HG03045 (cell line): ENCODE data around the gene FAM20C.

ENCODE experiments used
- ATAC-seq: cut with Tn5 transposase; IDR thresholded peaks from one replicate; pipeline ENCODE4 v1.9.1; 2021; ENCODE audit warnings: mild to moderate bottlenecking, moderate library complexity; ENCODE audit not compliant: unreplicated experiment

The FAM20C gene

DNA sequence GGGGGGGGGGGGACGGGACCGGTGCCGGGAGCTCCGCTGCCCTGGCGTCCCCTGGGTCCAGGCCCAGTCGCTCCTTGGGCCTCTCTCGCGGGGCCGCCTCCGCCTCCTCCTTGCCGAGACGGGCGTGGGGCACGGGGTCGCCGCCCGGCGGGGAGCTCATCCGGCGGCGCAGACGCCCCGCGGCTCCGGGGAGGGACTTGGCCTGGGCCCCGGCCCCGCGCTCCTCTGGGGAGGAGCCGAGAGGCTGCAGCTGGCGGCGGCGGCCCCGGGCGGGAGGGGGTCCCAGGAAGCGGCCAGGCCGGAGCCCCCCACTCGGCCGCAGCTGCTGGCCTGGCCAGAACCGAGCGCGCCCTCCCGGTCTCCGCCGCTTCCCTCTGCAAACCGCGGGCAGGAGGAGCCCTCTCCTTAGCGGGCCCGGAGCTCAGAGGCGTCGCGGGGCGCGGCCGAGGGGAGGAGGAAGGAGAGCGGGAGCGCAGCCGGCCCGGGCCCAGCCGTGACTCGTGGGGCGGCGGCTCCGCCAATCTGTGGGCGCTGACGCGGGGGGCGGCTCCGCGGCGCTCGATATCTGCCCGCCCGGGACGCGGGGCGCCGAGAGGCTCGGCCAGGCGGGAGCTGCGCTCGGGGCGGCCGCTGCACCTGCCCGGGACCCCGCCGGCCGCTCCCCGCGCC lies at the start of gene FAM20C:
FAM20C (plus strand) TSS at position 591 of the 669 bp plus-strand sequence. CDS start 629 bp downstream, outside the sequence.
- no peak for ATAC-seq

DNA sequence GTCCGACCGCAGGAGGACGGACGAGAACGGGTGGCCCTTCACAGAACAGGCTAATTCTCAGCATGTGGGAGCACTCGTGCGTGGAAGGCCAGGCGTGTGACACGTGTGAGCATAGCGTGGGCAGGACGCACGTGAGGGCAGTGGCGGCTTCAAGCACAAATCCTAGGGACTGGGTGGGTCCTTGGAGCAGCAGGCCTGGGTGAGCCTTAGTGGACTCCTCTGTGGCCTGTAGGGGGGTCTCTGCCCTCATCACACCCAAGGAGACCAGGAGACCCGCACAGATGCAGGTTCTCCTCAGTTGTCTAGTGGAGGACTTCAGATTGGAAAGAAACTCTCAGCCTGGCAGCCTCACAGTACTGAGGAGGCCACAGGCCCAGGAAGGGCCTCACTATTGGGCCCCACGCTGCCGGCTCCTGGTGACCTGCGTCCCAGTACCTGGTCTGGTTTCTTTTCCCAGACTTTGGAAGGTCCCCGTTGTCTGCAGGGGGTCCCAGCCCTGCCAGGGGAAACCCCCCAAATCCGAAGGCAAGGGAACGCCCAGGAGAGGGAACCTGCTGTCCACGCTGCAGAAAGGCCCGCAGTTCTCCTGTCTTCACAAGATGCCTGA lies 49.1 kb upstream of the FAM20C start:
- no peak for ATAC-seq

DNA sequence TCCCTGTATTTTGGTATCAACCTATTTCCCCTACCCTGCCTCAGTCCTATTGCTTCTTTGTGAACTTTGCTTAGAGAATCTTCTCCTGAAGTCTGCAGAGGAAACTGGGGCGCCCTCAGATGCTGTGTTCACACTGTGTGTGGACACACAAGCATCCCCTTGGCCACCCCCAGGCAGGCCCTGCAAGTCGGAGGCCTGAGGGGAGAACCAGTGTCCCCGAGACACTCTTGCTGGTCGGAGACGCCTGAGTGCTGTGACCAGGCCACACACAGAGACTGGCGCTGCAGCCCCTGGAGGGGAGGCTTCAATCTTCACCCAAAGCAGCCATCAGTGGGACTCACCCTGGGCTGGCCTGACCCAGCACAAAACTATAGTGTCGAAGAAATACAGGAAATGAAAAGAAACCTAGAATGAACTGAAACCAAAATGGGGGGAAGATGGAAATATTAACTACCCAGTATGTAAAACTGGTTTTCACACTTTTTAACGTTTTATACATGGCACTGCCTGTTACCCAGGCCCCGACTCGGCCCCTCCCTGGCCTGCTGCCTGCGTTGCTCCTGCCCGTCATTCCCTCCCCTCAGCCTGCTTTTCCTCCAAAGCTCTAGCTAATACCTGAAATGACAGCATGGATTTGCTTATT lies 48.4 kb upstream of the FAM20C start:
- no peak for ATAC-seq

DNA sequence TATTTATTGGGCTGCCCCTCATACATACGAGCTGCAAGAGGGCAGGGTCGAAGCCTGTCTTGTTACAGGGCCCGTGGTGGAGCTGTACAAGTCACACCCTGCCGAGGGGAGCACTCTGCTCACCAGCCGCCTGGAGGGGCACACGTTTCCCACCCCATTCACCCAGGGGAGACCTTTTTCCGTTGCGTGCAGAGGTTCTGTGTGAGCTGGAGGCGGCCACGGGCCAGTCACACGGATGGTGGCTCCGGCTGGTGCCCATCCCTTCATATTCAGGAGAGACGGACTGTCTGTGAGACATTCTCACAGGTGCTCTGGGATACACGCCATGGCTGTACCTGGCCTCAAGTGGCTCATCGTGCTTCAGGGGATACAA lies 47.9 kb upstream of the FAM20C start:
- ATAC-seq: no peak

DNA sequence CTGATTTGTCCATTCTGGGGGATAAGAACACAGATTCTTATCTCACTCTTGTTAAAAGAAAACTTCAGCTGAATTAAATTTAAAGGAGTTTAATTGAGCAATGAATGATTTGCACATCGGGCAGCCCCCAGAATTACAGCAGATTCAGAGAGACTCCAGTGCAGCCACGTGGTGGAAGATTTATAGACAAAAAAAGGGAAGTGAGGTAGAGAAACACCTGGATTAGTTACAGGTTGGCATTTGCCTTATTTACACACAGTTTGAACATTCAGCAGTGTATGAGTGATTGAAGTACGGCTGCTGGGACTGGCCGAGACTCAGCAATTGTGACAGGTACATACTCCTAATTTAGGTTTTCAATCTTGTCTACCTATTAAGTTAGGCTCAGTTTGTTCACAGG lies 46.5 kb upstream of the FAM20C start:
- no peak for ATAC-seq

DNA sequence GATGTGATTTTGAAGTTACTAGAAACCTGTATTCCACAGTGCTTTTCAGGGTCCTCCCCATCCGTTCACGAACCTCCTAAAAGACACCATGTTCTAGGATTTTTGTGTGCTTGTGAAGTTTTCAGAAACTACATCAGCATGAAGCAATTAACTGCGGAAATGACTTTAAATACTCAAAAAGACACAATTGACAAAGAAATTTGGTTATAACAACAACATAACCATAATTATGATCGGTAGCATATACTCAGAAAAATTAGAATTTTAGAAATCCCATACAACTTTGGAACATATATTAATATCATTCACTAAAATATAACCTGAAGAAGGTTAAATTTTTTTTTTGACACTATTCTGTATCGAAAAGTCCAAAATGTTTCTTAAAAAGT lies 43.8 kb upstream of the FAM20C start:
- no peak for ATAC-seq

DNA sequence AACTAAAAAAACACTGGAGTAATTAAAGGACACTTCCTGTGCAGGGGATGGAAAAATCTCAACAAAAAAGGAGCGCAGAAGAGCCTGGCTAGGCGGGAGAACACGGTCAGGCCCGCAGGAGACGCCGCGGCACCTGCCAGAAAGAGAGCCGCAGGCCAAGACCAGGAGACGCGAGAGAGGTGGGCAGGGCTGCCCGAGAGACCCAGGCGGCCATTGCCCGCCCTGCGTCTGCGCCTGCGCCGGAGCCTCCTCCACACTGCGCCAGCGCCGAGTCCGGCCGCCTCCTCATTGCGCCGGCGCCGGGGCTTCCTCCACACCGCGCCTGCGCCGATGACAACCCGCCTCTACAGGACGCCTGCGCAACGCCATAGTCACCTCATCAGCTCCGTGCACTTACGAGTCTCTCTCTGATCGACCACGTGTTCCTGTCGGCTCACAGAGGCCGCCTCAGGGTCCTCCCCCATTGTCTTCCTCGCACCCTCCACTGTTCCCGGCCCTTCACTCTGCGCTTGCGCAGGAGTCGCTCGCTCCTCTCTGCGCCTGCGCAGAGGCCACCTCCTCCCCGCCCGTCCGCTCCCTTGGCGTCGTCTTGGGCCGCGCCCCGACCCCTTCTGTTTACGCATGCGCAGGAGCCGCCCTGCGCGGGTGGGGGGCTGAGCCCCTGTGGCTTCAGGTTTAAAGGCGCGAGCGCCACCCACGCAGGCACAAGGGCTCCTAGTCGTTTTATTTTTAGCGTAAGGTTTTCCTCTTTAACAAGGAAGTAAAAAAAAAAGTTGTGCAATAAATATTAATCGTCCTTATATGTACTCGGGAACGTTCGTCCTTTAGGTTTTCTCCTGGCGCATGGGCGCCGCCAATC lies 43.2 kb upstream of the FAM20C start:
- ATAC-seq: peak; percentile 95

DNA sequence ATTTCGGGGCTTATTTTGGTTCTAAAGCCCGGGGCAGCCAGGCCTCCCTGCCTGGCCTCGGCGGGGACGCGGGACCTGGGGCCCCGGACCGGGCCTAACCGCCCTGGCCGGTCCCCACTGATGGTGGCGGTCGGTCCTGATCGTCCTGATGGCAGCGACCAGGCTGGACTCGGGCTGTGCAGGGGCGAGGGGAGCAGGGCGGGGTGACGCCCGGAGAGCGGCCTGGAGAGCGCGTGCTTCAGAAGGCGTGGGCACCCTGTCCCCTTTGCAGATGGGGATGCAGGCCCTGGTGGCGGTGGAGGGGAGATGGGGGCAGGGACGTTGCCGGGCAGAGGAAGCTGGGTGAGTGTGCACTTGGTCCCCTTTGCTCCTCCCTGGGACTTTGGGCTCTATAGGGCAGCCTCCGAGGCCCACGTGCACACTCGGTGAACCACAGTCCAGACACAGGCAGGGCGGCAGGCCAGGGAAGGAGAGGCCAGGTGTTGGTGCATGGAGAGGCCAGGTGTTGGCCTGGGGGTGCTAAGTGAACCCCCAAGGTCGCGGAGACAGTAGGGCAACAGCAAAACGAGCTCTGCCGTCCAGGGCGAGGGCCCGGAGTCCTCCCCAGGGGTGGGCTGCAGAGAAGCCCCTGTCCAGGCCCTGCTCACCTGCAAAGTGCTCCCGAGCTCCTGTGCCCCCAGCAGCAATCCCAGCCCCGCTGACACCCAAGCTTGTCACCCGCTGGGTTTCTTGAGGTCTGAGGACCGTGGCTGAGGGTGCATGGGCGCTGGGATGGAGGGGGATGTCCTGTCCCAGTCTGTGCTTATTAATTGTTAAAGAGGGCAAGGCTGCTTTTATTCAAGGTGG lies 42.4 kb upstream of the FAM20C start:
- ATAC-seq: peak; percentile 22

DNA sequence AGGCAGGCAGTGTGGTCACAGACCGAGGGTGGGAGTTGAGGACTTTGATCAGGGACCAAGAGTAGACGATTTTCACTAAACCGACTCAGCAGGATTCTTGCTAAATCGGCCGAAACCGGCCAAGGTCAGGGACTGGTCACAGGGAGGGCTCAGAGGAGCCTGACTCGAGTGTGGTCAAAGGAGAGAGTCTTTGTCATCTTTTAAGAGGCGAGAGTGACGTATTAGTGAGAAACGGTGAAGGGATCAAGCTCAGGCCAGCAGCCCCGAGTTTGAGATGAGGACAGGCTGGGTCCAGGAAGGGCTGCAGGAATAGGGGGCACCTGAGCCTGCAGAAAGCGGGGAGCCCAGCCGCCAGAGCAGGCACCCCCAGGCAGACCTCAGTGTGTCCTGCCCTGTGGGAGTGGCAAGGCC lies 41.6 kb upstream of the FAM20C start:
- no peak for ATAC-seq

DNA sequence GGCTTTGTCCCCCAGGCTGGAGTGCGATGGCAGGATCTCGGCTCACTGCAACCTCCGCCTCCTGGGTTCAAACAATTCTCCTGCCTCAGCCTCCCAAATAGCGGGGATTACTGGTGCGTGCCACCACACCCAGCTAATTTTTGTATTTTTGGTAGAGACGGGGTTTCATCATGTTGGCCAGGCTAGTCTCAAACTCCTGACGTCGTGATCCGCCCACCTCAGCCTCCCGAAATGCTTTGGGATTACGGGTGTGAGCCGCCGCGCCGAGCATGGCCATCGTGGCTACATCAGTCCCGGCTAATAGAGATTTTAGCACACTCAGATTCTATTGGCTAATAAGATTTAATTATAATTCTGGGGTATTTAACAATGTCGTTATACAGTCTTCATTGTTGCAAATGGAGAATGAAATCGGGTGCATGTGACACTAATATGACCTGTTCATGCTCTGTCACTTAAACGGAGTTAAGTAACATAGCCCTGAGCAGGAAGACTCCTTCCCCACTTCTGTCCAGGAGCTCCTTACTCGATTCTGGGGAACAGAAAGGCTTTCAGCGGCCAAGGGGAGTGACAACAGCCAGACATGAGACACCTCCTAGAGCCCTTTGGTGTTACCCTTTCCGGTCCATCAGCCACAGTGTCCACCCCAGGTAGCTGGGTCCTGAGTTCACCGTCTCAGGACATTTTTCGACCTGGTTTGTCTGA lies 40.9 kb upstream of the FAM20C start:
- ATAC-seq: no peak

DNA sequence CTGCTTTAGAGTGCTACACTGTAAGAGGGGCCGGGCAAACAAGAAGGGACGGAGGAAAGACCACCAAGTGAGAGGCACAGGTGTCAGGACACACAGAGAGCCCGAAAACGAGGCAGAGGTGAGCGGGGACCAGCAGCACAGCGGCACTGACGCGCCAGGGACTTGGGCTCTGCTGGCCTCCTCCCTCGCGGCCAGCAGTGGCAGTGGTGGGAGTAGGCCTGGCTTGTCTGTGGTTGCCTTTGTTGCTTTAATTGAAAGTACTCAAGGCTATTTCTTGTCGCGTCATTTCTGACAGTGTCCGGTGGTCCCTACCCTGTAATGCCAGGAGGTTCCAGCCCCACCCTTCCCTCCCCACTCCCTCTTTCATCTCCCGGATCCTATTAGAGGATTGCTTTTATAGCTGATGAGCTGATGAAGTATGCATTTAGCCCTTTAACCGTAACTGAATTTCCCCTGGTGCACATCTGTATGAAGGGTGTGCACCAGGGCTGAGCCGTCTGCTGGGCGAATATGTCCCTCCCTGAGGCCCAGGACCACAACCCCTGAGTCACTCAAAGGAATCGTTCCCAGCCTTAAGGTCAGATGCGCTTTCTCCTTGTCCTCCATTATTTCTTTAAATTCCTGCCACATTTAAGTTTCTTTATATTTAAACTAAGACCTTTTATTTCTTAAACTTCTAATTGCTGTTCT lies 39.5 kb upstream of the FAM20C start:
- no peak for ATAC-seq

DNA sequence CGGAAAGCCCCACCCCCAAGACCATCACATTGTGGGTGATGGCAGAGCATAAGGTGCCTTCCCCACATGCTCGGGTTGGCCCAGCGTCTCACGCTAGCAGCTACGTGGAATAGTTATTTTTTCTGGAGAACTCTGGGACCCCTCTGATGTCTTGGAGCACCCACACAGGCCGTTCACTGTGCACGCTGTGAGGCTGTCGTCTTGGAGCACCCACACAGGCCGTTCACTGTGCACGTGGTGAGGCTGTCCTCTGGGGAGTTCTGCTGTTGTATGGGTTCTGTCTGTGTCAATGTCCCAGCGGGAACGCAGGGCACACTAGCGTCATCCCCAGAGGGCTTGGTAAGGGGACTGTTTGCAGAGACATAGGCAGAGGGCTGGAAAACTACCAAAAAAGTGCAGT lies 38.8 kb upstream of the FAM20C start:
- ATAC-seq: no peak

DNA sequence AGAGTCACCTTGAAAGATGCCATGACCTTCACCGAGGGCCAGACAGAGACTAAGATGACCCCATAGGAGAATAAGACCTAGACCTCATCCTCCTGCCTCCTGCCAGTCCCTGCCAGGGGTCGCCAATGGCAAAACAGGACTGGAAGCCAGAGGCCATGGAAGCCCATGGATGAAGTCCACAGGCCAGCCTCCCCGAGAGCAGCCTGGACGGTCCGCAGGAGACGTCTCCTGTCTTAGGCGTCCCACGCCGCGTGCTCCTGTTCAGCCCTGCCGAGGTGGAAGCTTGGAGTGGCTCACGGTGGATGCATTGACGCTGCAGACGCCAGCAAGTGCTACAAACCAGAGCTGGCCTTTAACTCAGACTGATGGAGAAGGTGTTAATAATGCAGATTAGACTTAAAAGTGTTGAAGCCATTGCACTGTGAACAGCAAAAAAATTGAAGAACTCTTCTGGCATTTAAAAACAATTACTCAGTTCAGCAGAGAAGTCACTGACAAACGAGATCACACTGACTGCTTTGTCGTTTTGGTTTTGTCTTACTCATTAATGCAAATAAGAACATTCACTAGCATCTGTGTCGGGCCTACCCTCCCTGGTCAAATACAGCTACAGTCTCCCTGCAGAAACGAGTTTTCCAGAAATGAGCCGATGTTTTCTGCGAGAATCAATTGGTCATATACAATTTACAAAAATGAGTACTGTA lies 38.1 kb upstream of the FAM20C start:
- ATAC-seq: no peak

DNA sequence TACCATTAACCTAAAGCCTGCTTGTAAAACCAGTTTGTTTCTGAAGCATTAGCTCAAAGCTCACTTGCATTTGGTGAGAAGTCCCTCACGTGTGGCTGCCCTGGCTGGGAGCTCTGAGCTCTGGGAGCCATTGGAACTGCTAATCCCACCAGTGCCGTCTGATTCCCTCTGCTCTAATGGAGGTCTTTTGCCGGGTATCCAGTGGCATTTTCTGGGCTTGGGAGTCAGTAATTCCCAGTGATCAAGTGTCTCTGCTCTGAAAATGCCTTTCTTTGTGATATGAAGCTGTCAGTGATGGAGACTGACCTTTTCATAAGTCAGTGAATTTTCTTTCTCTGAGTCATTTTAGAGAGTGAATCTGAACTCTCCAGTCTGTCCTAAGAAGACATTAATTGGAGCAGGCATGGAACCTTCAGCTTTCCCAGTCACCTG lies 36.9 kb upstream of the FAM20C start:
- no peak for ATAC-seq

DNA sequence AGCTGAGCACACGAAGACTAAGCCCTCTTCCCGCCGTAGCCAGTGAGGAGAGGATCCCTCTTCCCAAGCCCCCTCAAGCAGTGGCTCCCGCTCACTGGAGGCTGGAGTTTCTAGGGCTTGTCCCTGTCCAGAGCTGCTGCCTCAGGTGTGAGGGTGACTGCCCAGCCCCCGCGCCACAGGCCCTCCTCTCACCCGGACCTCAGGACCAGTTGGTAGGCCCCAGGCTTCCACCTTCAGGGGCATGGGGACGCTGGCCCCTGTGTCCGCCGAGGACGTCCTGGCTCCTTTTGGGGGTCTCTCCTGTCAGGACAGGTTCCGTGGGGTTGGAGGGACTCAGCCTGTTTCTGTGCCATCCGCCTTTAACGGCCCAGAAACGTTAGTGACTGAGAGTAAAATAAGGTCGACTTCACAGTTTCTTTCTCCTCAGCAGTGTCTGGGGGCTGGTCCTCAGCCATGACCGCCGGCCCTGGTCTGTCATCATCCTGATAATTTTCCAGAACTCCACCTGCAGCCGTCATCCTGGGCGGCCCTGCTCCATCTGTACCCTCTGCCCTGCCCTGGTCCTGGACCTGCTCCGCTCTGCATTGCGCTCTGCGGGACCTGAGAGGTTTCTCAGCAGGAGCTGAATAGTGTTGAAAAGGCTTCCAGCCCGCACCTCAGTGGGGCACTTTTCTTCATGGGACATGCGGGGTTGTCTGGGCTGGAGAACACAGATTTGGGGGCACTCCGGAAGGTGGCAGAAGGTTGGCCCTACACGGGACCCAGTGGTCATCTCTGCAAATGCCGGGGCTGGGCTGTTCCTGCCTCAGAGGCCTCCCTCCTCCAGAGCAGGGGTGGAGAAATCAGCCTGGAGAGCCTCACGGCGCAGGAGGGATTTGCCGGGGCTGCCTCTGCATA lies 36.0 kb upstream of the FAM20C start:
- ATAC-seq: no peak

DNA sequence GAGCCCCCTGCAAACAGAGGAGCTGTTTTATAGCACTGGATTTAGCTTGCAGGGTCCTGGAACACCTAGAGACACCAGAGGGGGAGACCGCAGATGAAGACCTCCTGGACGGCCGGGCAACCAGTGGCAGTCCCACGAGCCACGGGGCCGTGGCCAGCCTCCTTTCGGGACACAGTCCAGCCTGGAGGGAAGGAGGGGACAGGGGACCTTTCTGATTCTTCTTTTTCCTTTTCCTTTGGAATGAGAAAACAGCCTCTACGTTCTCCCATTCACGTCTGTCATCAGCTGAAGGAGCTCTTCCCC lies 35.4 kb upstream of the FAM20C start:
- no peak for ATAC-seq

DNA sequence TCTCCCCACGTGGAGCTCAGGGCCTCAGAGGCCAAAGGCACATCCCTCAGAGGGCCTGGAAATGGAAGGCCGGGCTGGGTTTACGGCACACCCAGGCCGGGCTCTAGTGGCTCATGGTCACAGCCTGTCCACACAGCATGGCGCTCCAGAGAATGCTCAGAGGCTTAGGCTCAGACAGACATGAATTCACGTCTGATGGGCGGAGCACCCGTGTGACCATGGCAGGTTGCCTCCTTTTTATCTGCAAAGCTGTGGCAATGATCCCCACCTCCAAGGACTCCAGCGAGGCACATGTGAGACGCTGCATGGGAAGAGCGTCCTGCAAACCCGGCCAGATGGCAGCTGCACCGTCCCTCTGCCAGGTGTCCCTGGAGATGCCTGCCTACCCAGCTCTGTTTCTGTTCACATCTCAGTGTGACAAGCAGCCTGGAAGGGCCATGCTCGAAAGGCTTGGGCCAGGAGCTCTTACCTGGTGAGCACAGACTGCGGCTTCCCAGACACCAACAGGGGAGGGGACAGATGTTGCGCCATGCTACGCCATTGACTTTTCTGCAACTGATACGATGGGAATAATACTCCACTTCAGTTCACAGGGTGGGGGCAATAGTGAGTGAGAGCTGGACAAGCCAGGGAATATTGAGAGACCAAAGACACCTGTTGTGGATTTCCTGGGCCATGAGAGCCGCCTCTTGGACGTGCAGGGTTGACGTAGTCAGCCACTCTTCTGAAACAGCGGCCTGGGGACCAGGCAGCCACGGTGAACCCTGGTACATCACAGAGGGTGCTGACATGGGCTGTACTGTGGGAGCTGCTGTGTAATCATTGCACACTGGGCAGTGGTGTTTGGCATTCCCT lies 34.4 kb upstream of the FAM20C start:
- no peak for ATAC-seq
